ENCODE results near the gene ABCC8. TPM values are rescaled to one million over a fixed set of nuclear protein-coding genes. Genes with fewer than 3 reads are reported as not detected.

Gene ABCC8
- total and polyA plus RNA-seq, 2 donors (not counting 1 experiment from before 2014, with no cell fraction given) = 0.03 to 0.17 TPM

DNA sequence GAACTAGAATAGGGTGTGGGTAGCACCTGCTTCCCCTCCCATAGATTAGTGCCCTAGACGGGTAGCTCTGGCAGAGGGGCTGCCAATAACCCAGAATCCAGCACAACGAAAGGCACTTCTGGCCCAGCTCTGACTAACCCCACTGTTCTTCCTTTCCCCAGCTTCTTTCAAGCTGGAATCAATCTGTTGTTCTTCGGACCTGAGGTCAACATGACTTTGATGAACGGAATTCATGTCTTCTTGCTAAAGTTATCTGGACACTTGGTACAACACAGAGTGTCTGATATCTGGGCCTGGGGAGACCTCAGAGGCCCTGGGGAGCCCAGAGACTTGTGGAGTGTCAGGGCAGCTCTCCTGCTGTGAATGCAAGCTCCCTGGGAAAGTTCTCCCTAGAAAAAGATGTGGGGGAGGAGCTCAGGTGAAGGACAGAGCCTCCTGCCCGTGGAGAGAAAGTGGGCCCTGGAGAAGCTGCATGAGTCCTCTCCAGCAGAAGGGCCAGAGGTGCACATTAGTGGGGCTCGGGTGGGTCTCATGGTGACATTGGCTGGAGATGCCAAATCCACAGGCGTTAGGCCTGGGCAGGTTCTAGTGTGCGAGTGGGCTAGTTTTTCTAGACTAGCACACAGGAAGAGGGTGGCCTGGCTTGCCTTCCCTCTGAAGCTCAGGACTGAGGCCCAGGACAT is 94.5 kb downstream of the ABCC8 start:
- Mint-ChIP-seq H3K27me3 (peaks cover under 1% of the 10 kb centered on the region), H3K4me3 (no peak overlapping the region), H3K27ac (no peak overlapping the region), H3K9me3 (ENCODE audit: insufficient read depth) (no peaks in the 10 kb centered on the region), H3K4me1 (no peaks in the 10 kb centered on the region)
- no peak for DNase-seq
- no peak for ATAC-seq (ENCODE audit: low read depth)
- Histone ChIP-seq H3K27ac (ENCODE audit: low read length in 2 of 2) (no peak overlapping the region), H3K4me2 (replicated peaks; ENCODE audit: low read depth, low read length, poor library complexity, severe bottlenecking) (no peak overlapping the region), H3K36me3 (replicated peaks in 1 of 2; ENCODE audit: control extremely low read depth in 1 of 2, control insufficient read depth in 1 of 2, extremely low read depth in 1 of 2, insufficient read depth in 2 of 2, low read length in 1 of 2) (no peaks in the 10 kb centered on the region), H3K79me2 (ENCODE audit: control insufficient read depth, insufficient read depth, low read length) (no peaks in the 10 kb centered on the region), H3K9ac (ENCODE audit: low read length) (no peak overlapping the region), H2AFZ (ENCODE audit: insufficient read depth, low read depth, low read length, poor library complexity, severe bottlenecking) (no peak overlapping the region), H4K20me1 (ENCODE audit: control insufficient read depth, insufficient read depth, low read length, poor library complexity, severe bottlenecking) (no peaks in the 10 kb centered on the region), H3K27me3 (replicated peaks in 1 of 4; ENCODE audit: control extremely low read depth in 1 of 4, control insufficient read depth in 3 of 4, insufficient read depth in 4 of 4, low read length in 3 of 4) (no peaks in the 10 kb centered on the region), H3K9me3 (ENCODE audit: control extremely low read depth in 1 of 3, control insufficient read depth in 2 of 3, insufficient read depth in 1 of 3, low read length in 2 of 3) (peaks cover 0 to 3% (median 0%) of the 10 kb centered on the region in 3 donors), H3K4me3 (ENCODE audit: control extremely low read depth in 1 of 5, extremely low read depth in 1 of 5, insufficient read depth in 1 of 5, low read depth in 2 of 5, low read length in 4 of 5) (no peak overlapping the region), H3K4me1 (ENCODE audit: control insufficient read depth in 2 of 2, insufficient read depth in 2 of 2, low read length in 2 of 2) (peaks cover 0 to 5% of the 10 kb centered on the region in 2 donors)
- POLR2A ChIA-PET = no interaction called here
- CTCF ChIA-PET = interaction anchor here (0.7 to 4.6 kb wide), 10 partner anchors 15 to 583 kb away, joined by 3 to 116 read pairs (median 4); no protein-coding TSS in a partner anchor
- whole genome bisulfite sequencing (ENCODE audit: insufficient coverage) = 92% methylated on average over 8 of the region's 8 CpGs
- intact Hi-C loops (cut with micrococcal nuclease) = loop anchor here (5.0 to 10.0 kb wide), 2 partner anchors 595 to 633 kb away; partner anchors contain the start of gene SERGEF
- TF ChIP-seq, protein P1, sequence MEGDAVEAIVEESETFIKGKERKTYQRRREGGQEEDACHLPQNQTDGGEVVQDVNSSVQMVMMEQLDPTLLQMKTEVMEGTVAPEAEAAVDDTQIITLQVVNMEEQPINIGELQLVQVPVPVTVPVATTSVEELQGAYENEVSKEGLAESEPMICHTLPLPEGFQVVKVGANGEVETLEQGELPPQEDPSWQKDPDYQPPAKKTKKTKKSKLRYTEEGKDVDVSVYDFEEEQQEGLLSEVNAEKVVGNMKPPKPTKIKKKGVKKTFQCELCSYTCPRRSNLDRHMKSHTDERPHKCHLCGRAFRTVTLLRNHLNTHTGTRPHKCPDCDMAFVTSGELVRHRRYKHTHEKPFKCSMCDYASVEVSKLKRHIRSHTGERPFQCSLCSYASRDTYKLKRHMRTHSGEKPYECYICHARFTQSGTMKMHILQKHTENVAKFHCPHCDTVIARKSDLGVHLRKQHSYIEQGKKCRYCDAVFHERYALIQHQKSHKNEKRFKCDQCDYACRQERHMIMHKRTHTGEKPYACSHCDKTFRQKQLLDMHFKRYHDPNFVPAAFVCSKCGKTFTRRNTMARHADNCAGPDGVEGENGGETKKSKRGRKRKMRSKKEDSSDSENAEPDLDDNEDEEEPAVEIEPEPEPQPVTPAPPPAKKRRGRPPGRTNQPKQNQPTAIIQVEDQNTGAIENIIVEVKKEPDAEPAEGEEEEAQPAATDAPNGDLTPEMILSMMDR (IDR thresholded peaks at IDR 0.05) = no peak
- no peak for TF ChIP-seq EZH2 (IDR thresholded peaks at IDR 0.05; ENCODE audit: borderline replicate concordance, insufficient read depth, low read depth, low read length, poor library complexity, severe bottlenecking)

DNA sequence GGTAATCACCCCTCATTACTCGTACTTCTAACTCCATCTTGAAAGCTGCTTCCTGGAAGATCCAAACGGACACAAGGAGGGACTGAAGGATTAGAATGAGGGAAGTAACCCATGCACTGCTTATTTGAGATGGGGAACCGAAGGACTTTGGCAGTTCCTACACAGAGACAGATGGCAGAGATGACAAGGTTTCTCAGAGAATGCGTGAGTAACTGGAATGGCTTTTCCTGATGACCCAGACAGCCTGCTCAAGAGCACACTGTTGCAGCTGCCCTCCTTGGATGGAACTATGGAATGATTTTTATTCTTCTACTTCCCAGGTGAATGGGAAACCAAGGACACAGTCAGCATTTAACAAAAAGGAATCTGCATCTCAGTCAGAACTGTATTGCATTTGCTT is 95.5 kb downstream of the ABCC8 start:
- no peaks in the 10 kb centered on the region for H3K4me1 Mint-ChIP-seq
- intact Hi-C loops (cut with micrococcal nuclease) = loop anchor here (5.0 to 10.0 kb wide), 2 partner anchors 596 to 634 kb away; partner anchors contain the start of gene SERGEF
- 100% methylated on average over 1 of the region's 4 CpGs for WGBS (ENCODE audit: insufficient coverage)
- ChIA-PET CTCF (interaction anchor here (0.5 to 4.6 kb wide), 3 partner anchors 15 to 153 kb away, joined by 3 to 116 read pairs (median 22); no protein-coding TSS in a partner anchor), POLR2A (no interaction called here)
- Histone ChIP-seq H3K79me2 (ENCODE audit: control insufficient read depth, insufficient read depth, low read length) (no peaks in the 10 kb centered on the region), H3K27ac (ENCODE audit: low read length in 2 of 2) (no peak overlapping the region), H3K4me2 (replicated peaks; ENCODE audit: low read depth, low read length, poor library complexity, severe bottlenecking) (no peak overlapping the region), H4K20me1 (ENCODE audit: control insufficient read depth, insufficient read depth, low read length, poor library complexity, severe bottlenecking) (no peaks in the 10 kb centered on the region), H3K9ac (ENCODE audit: low read length) (no peak overlapping the region), H3K9me3 (ENCODE audit: control extremely low read depth in 1 of 3, control insufficient read depth in 2 of 3, insufficient read depth in 1 of 3, low read length in 2 of 3) (peaks cover 0 to 3% (median 0%) of the 10 kb centered on the region in 3 donors), H3K4me1 (ENCODE audit: control insufficient read depth in 2 of 2, insufficient read depth in 2 of 2, low read length in 2 of 2) (no peaks in the 10 kb centered on the region), H3K36me3 (replicated peaks in 1 of 2; ENCODE audit: control extremely low read depth in 1 of 2, control insufficient read depth in 1 of 2, extremely low read depth in 1 of 2, insufficient read depth in 2 of 2, low read length in 1 of 2) (no peaks in the 10 kb centered on the region), H3K27me3 (replicated peaks in 1 of 4; ENCODE audit: control extremely low read depth in 1 of 4, control insufficient read depth in 3 of 4, insufficient read depth in 4 of 4, low read length in 3 of 4) (no peaks in the 10 kb centered on the region), H2AFZ (ENCODE audit: insufficient read depth, low read depth, low read length, poor library complexity, severe bottlenecking) (no peak overlapping the region), H3K4me3 (ENCODE audit: control extremely low read depth in 1 of 5, extremely low read depth in 1 of 5, insufficient read depth in 1 of 5, low read depth in 2 of 5, low read length in 4 of 5) (no peak overlapping the region)
- H3K4me3 Mint-ChIP-seq = no peak overlapping the region
- TF ChIP-seq EZH2 (IDR thresholded peaks at IDR 0.05; ENCODE audit: borderline replicate concordance, insufficient read depth, low read depth, low read length, poor library complexity, severe bottlenecking) = no peak
- DNase-seq = no peak
- ATAC-seq (ENCODE audit: low read depth) = no peak
- H3K27ac Mint-ChIP-seq = no peak overlapping the region
- no peaks in the 10 kb centered on the region for H3K9me3 Mint-ChIP-seq (ENCODE audit: insufficient read depth)
- no peaks in the 10 kb centered on the region for H3K27me3 Mint-ChIP-seq

Data from B cell (primary cell).